ENCODE data around the gene STK11IP. TPM values are rescaled to one million over a fixed set of nuclear protein-coding genes. Genes with fewer than 3 reads are reported as not detected.
A peak's percentile ranks its signal among the peaks of the same experiment; 100 is the strongest.

The STK11IP gene
- polyA plus RNA-seq, 1 donor, result 28.0 TPM

GRCh38 chr2:219591091-219591490, 6.6 kb upstream of the STK11IP start:
- Histone ChIP-seq H3K27ac (ENCODE audit: low read length) (no peak overlapping the region), H3K27me3 (ENCODE audit: control insufficient read depth, insufficient read depth, low read length) (no peaks in the 10 kb centered on the region), H3K4me1 (ENCODE audit: control insufficient read depth, insufficient read depth, low read length) (peaks cover 8% of the 10 kb centered on the region), H3K36me3 (ENCODE audit: control insufficient read depth, insufficient read depth, low read length) (no peaks in the 10 kb centered on the region), H3K9me3 (ENCODE audit: control insufficient read depth, low read depth, low read length) (no peaks in the 10 kb centered on the region), H3K4me3 (ENCODE audit: low read length) (no peak overlapping the region)
- DNase-seq, result no peak
- WGBS (ENCODE audit: insufficient coverage, low lambda C conversion rate), result no CpG with 5 or more reads among the region's 4 CpGs

DNA sequence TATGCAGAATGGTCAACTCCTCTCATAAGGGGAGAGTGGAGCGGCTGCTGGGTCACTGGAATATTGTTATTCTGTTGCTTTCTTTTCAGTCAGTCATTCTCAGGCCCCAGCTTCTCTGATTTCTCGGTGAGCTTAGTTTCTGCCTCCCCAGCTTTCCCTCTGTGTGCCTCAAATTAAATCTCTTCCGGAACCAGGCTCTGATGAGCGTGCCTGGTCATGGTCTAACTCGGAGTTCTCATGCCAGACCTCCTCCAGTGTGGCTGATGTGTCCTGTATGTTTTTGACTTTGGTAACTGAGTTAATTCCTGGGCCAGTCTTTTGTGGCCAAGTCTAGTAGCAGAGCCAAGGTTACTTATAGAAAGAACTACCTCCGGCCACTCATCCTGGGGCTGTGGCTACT, 4.9 kb upstream of the STK11IP start:
- Histone ChIP-seq H3K4me1 (ENCODE audit: control insufficient read depth, insufficient read depth, low read length) (peaks cover 14% of the 10 kb centered on the region), H3K4me3 (ENCODE audit: low read length) (no peak overlapping the region), H3K27me3 (ENCODE audit: control insufficient read depth, insufficient read depth, low read length) (no peaks in the 10 kb centered on the region), H3K9me3 (ENCODE audit: control insufficient read depth, low read depth, low read length) (no peaks in the 10 kb centered on the region), H3K36me3 (ENCODE audit: control insufficient read depth, insufficient read depth, low read length) (no peaks in the 10 kb centered on the region), H3K27ac (ENCODE audit: low read length) (no peak overlapping the region)
- WGBS (ENCODE audit: insufficient coverage, low lambda C conversion rate), result 77% methylated on average over 3 of the region's 6 CpGs
- DNase-seq, result no peak

DNA sequence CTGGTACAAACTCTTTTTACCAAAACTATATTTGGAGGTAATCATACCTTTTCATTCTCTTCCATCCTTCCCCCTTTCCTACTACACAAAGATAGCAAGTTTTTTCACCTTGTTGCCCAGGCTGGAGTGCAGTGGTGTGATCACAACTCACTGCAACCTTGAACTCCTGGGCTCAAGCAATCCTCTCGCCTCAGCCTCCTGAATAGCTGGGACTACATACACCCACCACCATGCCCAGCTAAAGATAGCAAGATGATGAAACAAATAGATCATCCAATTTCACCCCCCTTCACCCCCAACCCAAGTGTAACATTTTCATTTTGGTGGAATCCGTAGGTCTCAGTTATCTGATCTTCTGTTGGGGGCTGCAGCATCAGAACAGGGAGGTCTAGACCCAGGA, 4.5 kb upstream of the STK11IP start:
- DNase-seq, result no peak
- no CpG with 5 or more reads among the region's 2 CpGs for WGBS (ENCODE audit: insufficient coverage, low lambda C conversion rate)
- H3K36me3 ChIP-seq (ENCODE audit: control insufficient read depth, insufficient read depth, low read length), result no peaks in the 10 kb centered on the region
- no peak overlapping the region for H3K27ac ChIP-seq (ENCODE audit: low read length)
- no peaks in the 10 kb centered on the region for H3K27me3 ChIP-seq (ENCODE audit: control insufficient read depth, insufficient read depth, low read length)
- H3K4me3 ChIP-seq (ENCODE audit: low read length), result no peak overlapping the region
- no peaks in the 10 kb centered on the region for H3K9me3 ChIP-seq (ENCODE audit: control insufficient read depth, low read depth, low read length)
- H3K4me1 ChIP-seq (ENCODE audit: control insufficient read depth, insufficient read depth, low read length), result peaks cover 14% of the 10 kb centered on the region

DNA sequence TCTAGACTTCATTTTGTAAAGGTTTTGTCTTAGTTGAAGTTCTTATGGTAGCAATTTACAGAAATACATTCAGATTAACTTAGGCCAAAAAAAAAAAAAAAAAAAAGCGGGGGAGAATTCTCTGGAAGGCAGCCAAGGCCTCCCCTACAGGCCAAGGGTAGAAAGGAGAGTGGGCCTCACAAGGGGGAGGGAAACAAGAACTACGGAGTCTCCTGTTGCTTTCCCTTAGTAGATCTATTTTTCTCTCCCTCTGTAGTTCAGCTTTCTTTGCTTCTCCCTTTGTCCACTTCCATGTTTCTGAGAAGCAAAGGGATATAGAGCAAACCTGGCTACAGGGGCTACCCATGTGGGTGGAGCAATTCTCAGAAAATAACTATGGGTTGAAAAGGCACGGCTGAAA, 2.4 kb upstream of the STK11IP start:
- Histone ChIP-seq H3K4me3 (ENCODE audit: low read length) (no peak overlapping the region), H3K27me3 (ENCODE audit: control insufficient read depth, insufficient read depth, low read length) (no peaks in the 10 kb centered on the region), H3K9me3 (ENCODE audit: control insufficient read depth, low read depth, low read length) (no peaks in the 10 kb centered on the region), H3K27ac (ENCODE audit: low read length) (peak overlapping the region; percentile 67), H3K4me1 (ENCODE audit: control insufficient read depth, insufficient read depth, low read length) (peaks cover 14% of the 10 kb centered on the region), H3K36me3 (ENCODE audit: control insufficient read depth, insufficient read depth, low read length) (no peaks in the 10 kb centered on the region)
- peak; percentile 26 to 67 for DNase-seq
- WGBS (ENCODE audit: insufficient coverage, low lambda C conversion rate), result 0% methylated on average over 1 of the region's 3 CpGs

GRCh38 chr2:219596954-219597551, 604 bp upstream of the STK11IP start:
- Histone ChIP-seq H3K9me3 (ENCODE audit: control insufficient read depth, low read depth, low read length) (no peaks in the 10 kb centered on the region), H3K27me3 (ENCODE audit: control insufficient read depth, insufficient read depth, low read length) (no peaks in the 10 kb centered on the region), H3K4me1 (ENCODE audit: control insufficient read depth, insufficient read depth, low read length) (peaks cover 14% of the 10 kb centered on the region), H3K4me3 (ENCODE audit: low read length) (peak overlapping the region; percentile 67), H3K27ac (ENCODE audit: low read length) (peak overlapping the region; percentile 94), H3K36me3 (ENCODE audit: control insufficient read depth, insufficient read depth, low read length) (peaks cover 6% of the 10 kb centered on the region)
- no peak for DNase-seq
- WGBS (ENCODE audit: insufficient coverage, low lambda C conversion rate), result 17% methylated on average over 6 of the region's 19 CpGs

GRCh38 chr2:219598308-219599078, 836 bp downstream of the STK11IP start:
- Histone ChIP-seq H3K27me3 (ENCODE audit: control insufficient read depth, insufficient read depth, low read length) (no peaks in the 10 kb centered on the region), H3K4me3 (ENCODE audit: low read length) (peak overlapping the region; percentile 67), H3K9me3 (ENCODE audit: control insufficient read depth, low read depth, low read length) (no peaks in the 10 kb centered on the region), H3K27ac (ENCODE audit: low read length) (peak overlapping the region; percentile 94), H3K36me3 (ENCODE audit: control insufficient read depth, insufficient read depth, low read length) (peaks cover 16% of the 10 kb centered on the region), H3K4me1 (ENCODE audit: control insufficient read depth, insufficient read depth, low read length) (peaks cover 14% of the 10 kb centered on the region)
- 29% methylated on average over 4 of the region's 9 CpGs for WGBS (ENCODE audit: insufficient coverage, low lambda C conversion rate)
- no peak for DNase-seq

DNA sequence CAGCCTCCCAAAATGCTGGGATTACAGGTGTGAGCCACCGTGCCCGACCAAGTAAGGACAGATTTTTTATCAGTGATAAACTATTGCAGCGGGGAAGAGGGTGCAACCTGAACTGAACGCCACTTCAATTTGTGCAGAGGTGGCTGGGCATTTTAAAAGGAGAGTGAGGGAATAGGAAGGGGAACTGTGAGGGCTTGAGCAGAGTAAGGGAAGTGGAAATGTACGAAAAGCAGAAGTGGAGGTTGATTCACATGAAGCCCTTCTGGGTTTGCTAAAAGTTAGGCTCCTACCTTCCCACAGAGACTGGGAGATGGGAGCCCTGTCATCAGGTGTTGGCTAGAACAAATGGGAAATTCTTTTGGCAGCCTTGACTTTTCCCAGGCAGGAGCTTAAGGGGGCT, 6.1 kb downstream of the STK11IP start:
- Histone ChIP-seq H3K9me3 (ENCODE audit: control insufficient read depth, low read depth, low read length) (no peaks in the 10 kb centered on the region), H3K4me1 (ENCODE audit: control insufficient read depth, insufficient read depth, low read length) (no peaks in the 10 kb centered on the region), H3K27me3 (ENCODE audit: control insufficient read depth, insufficient read depth, low read length) (no peaks in the 10 kb centered on the region), H3K27ac (ENCODE audit: low read length) (no peak overlapping the region), H3K36me3 (ENCODE audit: control insufficient read depth, insufficient read depth, low read length) (peaks cover 57% of the 10 kb centered on the region), H3K4me3 (ENCODE audit: low read length) (no peak overlapping the region)
- WGBS (ENCODE audit: insufficient coverage, low lambda C conversion rate), result 100% methylated on average over 2 of the region's 5 CpGs
- DNase-seq, result no peak

- H3K27ac ChIP-seq (ENCODE audit: low read length), result no peak overlapping the region
- H3K4me1 ChIP-seq (ENCODE audit: control insufficient read depth, insufficient read depth, low read length), result no peaks in the 10 kb centered on the region
- no peaks in the 10 kb centered on the region for H3K9me3 ChIP-seq (ENCODE audit: control insufficient read depth, low read depth, low read length)
- WGBS (ENCODE audit: insufficient coverage, low lambda C conversion rate), result no CpG with 5 or more reads among the region's 6 CpGs
- DNase-seq, result no peak
- no peak overlapping the region for H3K4me3 ChIP-seq (ENCODE audit: low read length)
- H3K27me3 ChIP-seq (ENCODE audit: control insufficient read depth, insufficient read depth, low read length), result no peaks in the 10 kb centered on the region
- H3K36me3 ChIP-seq (ENCODE audit: control insufficient read depth, insufficient read depth, low read length), result peaks cover 63% of the 10 kb centered on the region
Measured at GRCh38 chr2:219605607-219605954, 7.9 kb downstream of the STK11IP start.

DNA sequence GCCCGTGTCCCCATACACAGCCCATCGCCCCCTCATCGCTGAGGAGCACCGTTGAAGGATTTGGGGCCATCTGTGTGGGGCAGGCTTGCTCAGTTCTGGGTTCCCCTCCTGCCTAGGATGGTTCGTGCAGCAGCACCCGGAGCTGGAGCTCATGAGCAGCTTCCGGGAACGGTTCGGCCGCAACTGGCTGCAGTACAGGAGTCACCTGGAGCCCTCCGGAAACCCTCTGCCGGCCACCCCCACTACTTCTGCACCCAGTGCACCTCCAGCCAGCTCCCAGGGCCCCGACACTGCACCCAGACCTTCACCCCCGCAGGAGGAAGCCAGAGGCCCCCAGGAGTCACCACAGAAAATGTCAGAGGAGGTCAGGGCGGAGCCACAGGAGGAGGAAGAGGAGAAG, 10.3 kb downstream of the STK11IP start:
- H3K27ac ChIP-seq (ENCODE audit: low read length), result no peak overlapping the region
- H3K36me3 ChIP-seq (ENCODE audit: control insufficient read depth, insufficient read depth, low read length), result peaks cover 65% of the 10 kb centered on the region
- DNase-seq, result no peak
- WGBS (ENCODE audit: insufficient coverage, low lambda C conversion rate), result 100% methylated on average over 1 of the region's 15 CpGs
- H3K4me1 ChIP-seq (ENCODE audit: control insufficient read depth, insufficient read depth, low read length), result no peaks in the 10 kb centered on the region
- no peaks in the 10 kb centered on the region for H3K27me3 ChIP-seq (ENCODE audit: control insufficient read depth, insufficient read depth, low read length)
- no peaks in the 10 kb centered on the region for H3K9me3 ChIP-seq (ENCODE audit: control insufficient read depth, low read depth, low read length)
- H3K4me3 ChIP-seq (ENCODE audit: low read length), result no peak overlapping the region

DNA sequence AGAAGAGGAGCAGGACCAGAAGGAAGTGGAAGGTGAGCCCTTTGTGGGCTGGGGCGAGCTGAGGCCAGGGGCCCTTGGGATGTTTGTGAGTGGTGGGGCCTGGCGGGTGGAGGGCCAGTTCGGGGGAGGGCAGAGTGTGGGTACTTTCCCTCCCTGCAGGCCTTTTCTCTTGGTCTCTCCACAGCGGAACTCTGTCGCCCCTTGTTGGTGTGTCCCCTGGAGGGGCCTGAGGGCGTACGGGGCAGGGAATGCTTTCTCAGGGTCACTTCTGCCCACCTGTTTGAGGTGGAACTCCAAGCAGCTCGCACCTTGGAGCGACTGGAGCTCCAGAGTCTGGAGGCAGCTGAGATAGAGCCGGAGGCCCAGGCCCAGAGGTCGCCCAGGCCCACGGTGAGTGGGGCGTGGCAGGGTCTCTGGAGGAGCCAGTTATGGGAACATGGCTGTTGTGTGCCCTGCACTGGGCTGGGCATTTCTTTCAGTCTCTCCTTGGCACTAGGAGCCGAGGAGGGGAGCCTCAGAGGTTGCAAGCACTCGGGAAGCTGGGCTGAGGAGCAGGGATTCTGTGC, 10.8 kb downstream of the STK11IP start:
- H3K36me3 ChIP-seq (ENCODE audit: control insufficient read depth, insufficient read depth, low read length), result peaks cover 63% of the 10 kb centered on the region
- no CpG with 5 or more reads among the region's 15 CpGs for WGBS (ENCODE audit: insufficient coverage, low lambda C conversion rate)
- H3K4me3 ChIP-seq (ENCODE audit: low read length), result no peak overlapping the region
- no peaks in the 10 kb centered on the region for H3K27me3 ChIP-seq (ENCODE audit: control insufficient read depth, insufficient read depth, low read length)
- H3K4me1 ChIP-seq (ENCODE audit: control insufficient read depth, insufficient read depth, low read length), result no peaks in the 10 kb centered on the region
- no peak for DNase-seq
- H3K9me3 ChIP-seq (ENCODE audit: control insufficient read depth, low read depth, low read length), result no peaks in the 10 kb centered on the region
- H3K27ac ChIP-seq (ENCODE audit: low read length), result no peak overlapping the region
